ENCODE data around the gene F8. TPM values are rescaled to one million over a fixed set of nuclear protein-coding genes. Genes with fewer than 3 reads are reported as not detected.

Gene F8
- total and polyA plus RNA-seq, 8 donors, result 0.29 to 7.1 (median 3.7) TPM

GRCh38 chrX:154793084-154793795, 229.3 kb downstream of the F8 start:
- WGBS, 5 donors, result 68 to 75% (median 72%) methylated on average over 7 of the region's 7 CpGs
- intact Hi-C loops (cut with DNase I; ENCODE audit: low total_unique reads), result no loop called here
- TF ChIP-seq CTCF (IDR thresholded peaks at IDR 0.05) (no peak), POLR2AphosphoS5 (IDR thresholded peaks at IDR 0.05) (no peak), POLR2A (IDR thresholded peaks at IDR 0.05) (no peak), EP300 (IDR thresholded peaks at IDR 0.05) (no peak)

GRCh38 chrX:154791939-154792338, 230.6 kb downstream of the F8 start:
- Histone ChIP-seq H3K27me3 (no peaks in the 10 kb centered on the region), H3K4me3 (no peak overlapping the region), H3K27ac (no peak overlapping the region), H3K9me3 (no peaks in the 10 kb centered on the region), H3K36me3 (no peaks in the 10 kb centered on the region), H3K4me1 (peaks cover 0 to 17% (median 2%) of the 10 kb centered on the region in 4 donors)
- WGBS, 5 donors, result 75 to 85% (median 81%) methylated on average over 8 of the region's 8 CpGs
- intact Hi-C loops (cut with DNase I; ENCODE audit: low total_unique reads), result no loop called here
- no peak for DNase-seq
- TF ChIP-seq POLR2AphosphoS5 (IDR thresholded peaks at IDR 0.05), result no peak
- TF ChIP-seq CTCF (IDR thresholded peaks at IDR 0.05), result no peak
- no peak for TF ChIP-seq POLR2A (IDR thresholded peaks at IDR 0.05)

More at GRCh38 chrX:154793084-154793795, 229.3 kb downstream of the F8 start:
- Histone ChIP-seq H3K4me1 (peaks cover 0 to 19% (median 2%) of the 10 kb centered on the region in 4 donors), H3K9me3 (no peaks in the 10 kb centered on the region), H3K27ac (no peak overlapping the region), H3K36me3 (no peaks in the 10 kb centered on the region), H3K27me3 (no peaks in the 10 kb centered on the region), H3K4me3 (no peak overlapping the region)
- no peak for DNase-seq

GRCh38 chrX:154791467-154791866, 231.1 kb downstream of the F8 start:
- DNase-seq, result no peak
- Histone ChIP-seq H3K27me3 (no peaks in the 10 kb centered on the region), H3K36me3 (no peaks in the 10 kb centered on the region), H3K4me1 (peaks cover 0 to 14% (median 2%) of the 10 kb centered on the region in 4 donors), H3K9me3 (no peaks in the 10 kb centered on the region), H3K4me3 (no peak overlapping the region), H3K27ac (no peak overlapping the region)
- intact Hi-C loops (cut with DNase I; ENCODE audit: low total_unique reads), result no loop called here
- 37 to 57% (median 56%) methylated on average over 4 of the region's 4 CpGs for WGBS, 5 donors
- no peak for TF ChIP-seq CTCF (IDR thresholded peaks at IDR 0.05)
- TF ChIP-seq POLR2A (IDR thresholded peaks at IDR 0.05), result no peak
- TF ChIP-seq POLR2AphosphoS5 (IDR thresholded peaks at IDR 0.05), result no peak
- no peak for TF ChIP-seq EP300 (IDR thresholded peaks at IDR 0.05)

Small RNA genes lying within 50 kb of the gene (small RNA-seq; reads per million reads assigned to genes)
- gene MIR1184-1, result 0 reads per million in 4 donors

Other genes with a start within 250 kb of the F8 start
- 10 to 100 TPM in 2 of 5 donors, 1 to 10 TPM in 3; 3.5 to 26.4 (median 9.3) TPM for gene MPP1, start 217.2 kb downstream of the F8 start, total RNA-seq
- 10 to 100 TPM in 1 of 3 donors, 1 to 10 TPM in 2; 9.0 to 12.8 (median 9.0) TPM for gene MPP1, start 217.2 kb downstream of the F8 start, polyA plus RNA-seq
- gene SMIM9, start 188.1 kb downstream of the F8 start, total RNA-seq, result not detected
- gene SMIM9, start 188.1 kb downstream of the F8 start, polyA plus RNA-seq, result not detected
- gene F8A1, start 136.4 kb downstream of the F8 start, total RNA-seq, result 1 to 10 TPM; 1.2 to 8.7 (median 3.0) TPM
- gene F8A1, start 136.4 kb downstream of the F8 start, polyA plus RNA-seq, result 10 to 100 TPM; 18.0 to 21.5 (median 18.1) TPM
- 10 to 100 TPM in 4 of 5 donors, 1 to 10 TPM in 1; 9.3 to 88.8 (median 19.9) TPM for gene FUNDC2, start 4.1 kb upstream of the F8 start, total RNA-seq
- gene FUNDC2, start 4.1 kb upstream of the F8 start, polyA plus RNA-seq, result 100 to 1,000 TPM; 105 to 123 (median 123) TPM
- 10 to 100 TPM in 1 of 5 donors, 1 to 10 TPM in 3, not detected in 1; 1.3 to 21.6 (median 4.7) TPM for gene CMC4, start 48.4 kb upstream of the F8 start, total RNA-seq
- 10 to 100 TPM; 21.0 to 22.8 (median 22.1) TPM for gene CMC4, start 48.4 kb upstream of the F8 start, polyA plus RNA-seq
- gene MTCP1, start 48.4 kb upstream of the F8 start, total RNA-seq, result 10 to 100 TPM in 2 of 5 donors, 1 to 10 TPM in 3; 2.8 to 34.4 (median 6.6) TPM
- 10 to 100 TPM; 17.6 to 42.2 (median 37.1) TPM for gene MTCP1, start 48.4 kb upstream of the F8 start, polyA plus RNA-seq
- 10 to 100 TPM in 2 of 5 donors, 1 to 10 TPM in 2, under 1 TPM in 1; 0.87 to 20.1 (median 7.0) TPM for gene BRCC3, start 48.8 kb upstream of the F8 start, total RNA-seq
- gene BRCC3, start 48.8 kb upstream of the F8 start, polyA plus RNA-seq, result 10 to 100 TPM; 10.0 to 18.8 (median 11.8) TPM
- gene VBP1, start 193.7 kb upstream of the F8 start, total RNA-seq, result 10 to 100 TPM in 3 of 5 donors, 1 to 10 TPM in 2; 8.8 to 50.7 (median 13.0) TPM
- gene VBP1, start 193.7 kb upstream of the F8 start, polyA plus RNA-seq, result 10 to 100 TPM; 22.2 to 41.9 (median 41.5) TPM
- gene RAB39B, start 241.8 kb upstream of the F8 start, total RNA-seq, result 1 to 10 TPM in 1 of 5 donors, under 1 TPM in 3, not detected in 1; under 0.01 to 1.5 (median 0.51) TPM
- gene RAB39B, start 241.8 kb upstream of the F8 start, polyA plus RNA-seq, result under 1 TPM; 0.25 to 0.61 (median 0.31) TPM